WTC11 (cell line): Measurements from ENCODE around the gene SEMA4A. TPM values are rescaled to one million over a fixed set of nuclear protein-coding genes. Genes with fewer than 3 reads are reported as not detected.

Experiments used
- ATAC-seq: fragments of 200-7000 bp; cut with Tn5 transposase; 2 replicates; pipeline ENCODE4 v1.10.0; 2021; ENCODE audit warnings: mild to moderate bottlenecking, moderate library complexity
- CTCF ChIA-PET: fragments of 300-600 bp; sonication (Branson Sonifier 250); formaldehyde crosslinking; loops from one replicate; lab custom pipeline; 2021; ENCODE audit warnings: antibody characterized with exemption; lab: Charles Lee
- POLR2A ChIA-PET: fragments of 350-600 bp; sonication (Branson Sonifier 250); formaldehyde crosslinking; loops from one replicate; lab custom pipeline; 2021; ENCODE audit warnings: antibody characterized with exemption; lab: Charles Lee
- DNase-seq: peaks from one replicate; pipeline ENCODE4 v3.0.0; 2021; ENCODE audit warnings: low spot score
- H3K27ac Mint-ChIP-seq: 2 replicates; pipeline ENCODE4 v1.8.0; 2021; ENCODE audit warnings: mixed read lengths
- H3K27me3 Mint-ChIP-seq: 2 replicates; pipeline ENCODE4 v1.8.0; 2021; ENCODE audit warnings: low read depth, mild to moderate bottlenecking, moderate library complexity, mixed read lengths
- H3K36me3 Mint-ChIP-seq: 2 replicates; pipeline ENCODE4 v1.8.0; 2021; ENCODE audit warnings: mixed read lengths
- H3K4me1 Mint-ChIP-seq: 2 replicates; pipeline ENCODE4 v1.8.0; 2022; ENCODE audit warnings: mixed read lengths
- H3K4me3 Mint-ChIP-seq: 2 replicates; pipeline ENCODE4 v1.8.0; 2021; ENCODE audit warnings: mild to moderate bottlenecking, moderate library complexity, mixed read lengths
- H3K9me3 Mint-ChIP-seq: 2 replicates; pipeline ENCODE4 v1.8.0; 2021; ENCODE audit warnings: mixed read lengths
- E2F5 ChIP-seq: sonication (generic); formaldehyde crosslinking; IDR thresholded peaks from 2 replicates; pipeline ENCODE4 v1.8.1; 2022; ENCODE audit warnings: mild to moderate bottlenecking, moderate library complexity, missing genetic modification reagents
- ELF4 ChIP-seq: sonication (generic); formaldehyde crosslinking; IDR thresholded peaks from 2 replicates; pipeline ENCODE4 v1.8.1; 2022; ENCODE audit warnings: low read depth, mild to moderate bottlenecking, moderate library complexity, missing genetic modification reagents
- ESRRA ChIP-seq: sonication (generic); formaldehyde crosslinking; IDR thresholded peaks from 2 replicates; pipeline ENCODE4 v1.8.1; 2022; ENCODE audit warnings: mild to moderate bottlenecking, missing genetic modification reagents, borderline replicate concordance
- ETV6 ChIP-seq: sonication (generic); formaldehyde crosslinking; IDR thresholded peaks from 2 replicates; pipeline ENCODE4 v1.8.1; 2022; ENCODE audit warnings: mild to moderate bottlenecking, missing genetic modification reagents
- GABPB1 ChIP-seq: sonication (generic); formaldehyde crosslinking; IDR thresholded peaks from 2 replicates; pipeline ENCODE4 v1.8.1; 2023; ENCODE audit warnings: mild to moderate bottlenecking, missing genetic modification reagents
- GTF2I ChIP-seq: fragments of 250-450 bp; sonication (Bioruptor Pico); conservative IDR thresholded peaks from 2 replicates; pipeline ENCODE4 v1.4.0; 2021; ENCODE audit warnings: mild to moderate bottlenecking
- JUN ChIP-seq: sonication (generic); formaldehyde crosslinking; IDR thresholded peaks from 2 replicates; pipeline ENCODE4 v1.8.0; 2023; ENCODE audit warnings: mild to moderate bottlenecking, missing genetic modification reagents
- NFATC4 ChIP-seq: fragments of 250-450 bp; sonication (Bioruptor Pico); IDR thresholded peaks from 2 replicates; pipeline ENCODE4 v1.9.0; 2021; ENCODE audit warnings: mild to moderate bottlenecking
- NR2C2 ChIP-seq: sonication (generic); formaldehyde crosslinking; IDR thresholded peaks from 2 replicates; pipeline ENCODE4 v1.8.0; 2022; ENCODE audit warnings: mild to moderate bottlenecking, missing genetic modification reagents
- PRRX2 ChIP-seq: fragments of 250-450 bp; sonication (Bioruptor Pico); IDR thresholded peaks from 2 replicates; pipeline ENCODE4 v1.8.0; 2021; ENCODE audit warnings: mild to moderate bottlenecking
- SMAD3 ChIP-seq: sonication (generic); formaldehyde crosslinking; IDR thresholded peaks from 2 replicates; pipeline ENCODE4 v1.8.0; 2022; ENCODE audit warnings: missing genetic modification reagents, mild to moderate bottlenecking, borderline replicate concordance
- SP1 ChIP-seq: sonication (generic); formaldehyde crosslinking; conservative IDR thresholded peaks from 2 replicates; pipeline ENCODE4 v1.8.1; 2022; ENCODE audit warnings: missing genetic modification reagents
- STAT6 ChIP-seq: sonication (generic); formaldehyde crosslinking; conservative IDR thresholded peaks from 2 replicates; pipeline ENCODE4 v1.8.1; 2023; ENCODE audit warnings: mild to moderate bottlenecking, low read depth, missing genetic modification reagents, moderate library complexity
- ZBTB21 ChIP-seq: sonication (generic); formaldehyde crosslinking; IDR thresholded peaks from 2 replicates; pipeline ENCODE4 v1.8.1; 2023; ENCODE audit warnings: mild to moderate bottlenecking, missing genetic modification reagents, borderline replicate concordance
- ZNF396 ChIP-seq: fragments of 250-450 bp; sonication (Bioruptor Pico); IDR thresholded peaks from 2 replicates; pipeline ENCODE4 v1.8.0; 2021; ENCODE audit warnings: mild to moderate bottlenecking, moderate library complexity, borderline replicate concordance
- ZNF425 ChIP-seq: fragments of 250-450 bp; sonication (Bioruptor Pico); conservative IDR thresholded peaks from 2 replicates; pipeline ENCODE4 v1.9.0; 2021; ENCODE audit warnings: mild to moderate bottlenecking
- ZNF671 ChIP-seq: fragments of 250-450 bp; sonication (Bioruptor Pico); IDR thresholded peaks from 2 replicates; pipeline ENCODE4 v1.8.0; 2021; ENCODE audit warnings: mild to moderate bottlenecking
- total RNA-seq: library from RNA; stranded (reverse); gene quantifications from 3 replicates; pipeline ENCODE4 v1.2.3, GENCODE V29; 2021
- TF ChIP-seq, protein P1 (sequence below): sonication (generic); formaldehyde crosslinking; IDR thresholded peaks from 2 replicates; pipeline ENCODE4 v1.8.0; 2023; ENCODE audit warnings: mild to moderate bottlenecking, missing genetic modification reagents
- TF ChIP-seq, protein P2 (sequence below): sonication (generic); formaldehyde crosslinking; IDR thresholded peaks from 2 replicates; pipeline ENCODE4 v1.8.0; 2022; ENCODE audit warnings: mild to moderate bottlenecking, missing genetic modification reagents

SEMA4A gene
- total RNA-seq, 1 experiment from 2014 or later = 12.4 TPM

DNA sequence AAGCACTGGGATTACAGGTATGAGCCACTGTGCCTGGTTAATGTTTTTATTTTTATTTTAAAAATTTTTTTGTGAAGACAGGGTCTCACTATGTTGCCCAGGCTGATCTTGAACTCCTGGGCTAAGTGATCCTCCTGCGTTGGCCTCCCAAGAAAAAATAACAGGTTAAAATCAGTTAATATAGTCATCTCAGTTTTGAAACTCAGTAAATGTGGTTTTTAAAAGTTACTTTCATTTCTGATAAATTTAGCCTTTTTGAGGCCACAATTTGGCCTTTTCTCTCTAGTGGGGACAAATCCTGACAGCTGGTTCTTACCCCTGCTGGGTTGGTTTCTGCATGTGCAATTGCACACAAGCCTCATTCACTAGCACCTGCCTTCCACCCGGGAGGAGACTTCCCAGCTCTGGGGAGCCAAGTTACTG lies 72.7 kb downstream of the SEMA4A start:
- TF ChIP-seq PRRX2 = no peak
- TF ChIP-seq ETV6 (CRISPR knock-in tag) = no peak
- TF ChIP-seq ELF4 (CRISPR knock-in tag) = no peak
- TF ChIP-seq JUN (CRISPR knock-in tag) = no peak
- no peak for TF ChIP-seq ZNF671 (CRISPR knock-in tag)
- no peak for TF ChIP-seq ZBTB21 (CRISPR knock-in tag)
- TF ChIP-seq, protein P1, sequence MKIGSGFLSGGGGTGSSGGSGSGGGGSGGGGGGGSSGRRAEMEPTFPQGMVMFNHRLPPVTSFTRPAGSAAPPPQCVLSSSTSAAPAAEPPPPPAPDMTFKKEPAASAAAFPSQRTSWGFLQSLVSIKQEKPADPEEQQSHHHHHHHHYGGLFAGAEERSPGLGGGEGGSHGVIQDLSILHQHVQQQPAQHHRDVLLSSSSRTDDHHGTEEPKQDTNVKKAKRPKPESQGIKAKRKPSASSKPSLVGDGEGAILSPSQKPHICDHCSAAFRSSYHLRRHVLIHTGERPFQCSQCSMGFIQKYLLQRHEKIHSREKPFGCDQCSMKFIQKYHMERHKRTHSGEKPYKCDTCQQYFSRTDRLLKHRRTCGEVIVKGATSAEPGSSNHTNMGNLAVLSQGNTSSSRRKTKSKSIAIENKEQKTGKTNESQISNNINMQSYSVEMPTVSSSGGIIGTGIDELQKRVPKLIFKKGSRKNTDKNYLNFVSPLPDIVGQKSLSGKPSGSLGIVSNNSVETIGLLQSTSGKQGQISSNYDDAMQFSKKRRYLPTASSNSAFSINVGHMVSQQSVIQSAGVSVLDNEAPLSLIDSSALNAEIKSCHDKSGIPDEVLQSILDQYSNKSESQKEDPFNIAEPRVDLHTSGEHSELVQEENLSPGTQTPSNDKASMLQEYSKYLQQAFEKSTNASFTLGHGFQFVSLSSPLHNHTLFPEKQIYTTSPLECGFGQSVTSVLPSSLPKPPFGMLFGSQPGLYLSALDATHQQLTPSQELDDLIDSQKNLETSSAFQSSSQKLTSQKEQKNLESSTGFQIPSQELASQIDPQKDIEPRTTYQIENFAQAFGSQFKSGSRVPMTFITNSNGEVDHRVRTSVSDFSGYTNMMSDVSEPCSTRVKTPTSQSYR (CRISPR knock-in tag) = no peak
- no peak for TF ChIP-seq GABPB1
- TF ChIP-seq, protein P2, sequence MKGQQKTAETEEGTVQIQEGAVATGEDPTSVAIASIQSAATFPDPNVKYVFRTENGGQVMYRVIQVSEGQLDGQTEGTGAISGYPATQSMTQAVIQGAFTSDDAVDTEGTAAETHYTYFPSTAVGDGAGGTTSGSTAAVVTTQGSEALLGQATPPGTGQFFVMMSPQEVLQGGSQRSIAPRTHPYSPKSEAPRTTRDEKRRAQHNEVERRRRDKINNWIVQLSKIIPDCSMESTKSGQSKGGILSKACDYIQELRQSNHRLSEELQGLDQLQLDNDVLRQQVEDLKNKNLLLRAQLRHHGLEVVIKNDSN (CRISPR knock-in tag) = no peak
- TF ChIP-seq NR2C2 (CRISPR knock-in tag) = no peak
- TF ChIP-seq E2F5 = no peak
- TF ChIP-seq ZNF425 (CRISPR knock-in tag) = no peak
- TF ChIP-seq ZNF396 = no peak
- no peak for TF ChIP-seq NFATC4 (CRISPR knock-in tag)
- no peak for TF ChIP-seq SP1 (CRISPR knock-in tag)
- no peak for TF ChIP-seq SMAD3
- TF ChIP-seq STAT6 (CRISPR knock-in tag) = no peak
- TF ChIP-seq GTF2I = no peak
- H3K36me3 Mint-ChIP-seq = peaks cover 48% of the 10 kb centered on the region
- H3K27me3 Mint-ChIP-seq = no peaks in the 10 kb centered on the region
- ChIA-PET POLR2A (no interaction called here), CTCF (interaction anchor here (0.9 to 10.2 kb wide), 7 partner anchors 22 to 110 kb away, joined by 3 to 358 read pairs (median 11); partner anchors contain the start of genes PAQR6 and SLC25A44)
- H3K27ac Mint-ChIP-seq = no peak overlapping the region
- peaks cover 4% of the 10 kb centered on the region for H3K4me1 Mint-ChIP-seq
- no peak for ATAC-seq
- DNase-seq = no peak
- no peaks in the 10 kb centered on the region for H3K9me3 Mint-ChIP-seq
- H3K4me3 Mint-ChIP-seq = no peak overlapping the region

DNA sequence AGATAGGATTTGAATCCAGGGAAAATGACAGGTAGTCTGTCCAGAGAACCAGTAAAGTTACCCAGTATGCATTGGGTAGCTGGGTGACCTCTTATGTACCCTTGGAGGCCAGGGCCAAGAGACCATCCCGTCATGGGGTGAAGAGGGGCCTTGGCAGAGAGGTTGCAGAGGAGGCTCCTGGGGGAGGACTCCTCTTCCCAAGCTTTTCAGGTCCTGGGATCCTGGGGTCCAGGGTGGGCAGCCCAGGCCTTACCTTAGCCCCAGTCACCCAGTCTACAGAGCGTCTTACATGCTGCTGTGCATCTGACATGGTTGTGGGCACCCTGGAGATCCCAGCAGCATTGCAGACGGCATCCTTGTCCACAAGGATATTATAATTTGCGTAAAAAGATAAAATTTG lies 73.4 kb downstream of the SEMA4A start:
- DNase-seq = no peak
- Mint-ChIP-seq H3K36me3 (peaks cover 41% of the 10 kb centered on the region), H3K27me3 (no peaks in the 10 kb centered on the region), H3K27ac (no peak overlapping the region), H3K4me1 (peaks cover 4% of the 10 kb centered on the region), H3K9me3 (no peaks in the 10 kb centered on the region), H3K4me3 (no peak overlapping the region)
- CTCF ChIA-PET = interaction anchor here (0.9 to 10.2 kb wide), 3 partner anchors 21 to 86 kb away, joined by 3 to 358 read pairs (median 124); partner anchors contain the start of gene PAQR6
- no peak for TF ChIP-seq ESRRA (CRISPR knock-in tag)
- POLR2A ChIA-PET = no interaction called here
- no peak for ATAC-seq

Other genes starting within 250 kb of the SEMA4A start
- 25.1 to 29.3 TPM (median 27.2 TPM) in 3 replicates for gene RIT1, start 242.2 kb upstream of the SEMA4A start, total RNA-seq
- 46.0 to 64.4 TPM (median 59.8 TPM) in 3 replicates for gene KHDC4, start 219.2 kb upstream of the SEMA4A start, total RNA-seq
- not detected in 3 replicates for gene RXFP4, start 211.9 kb upstream of the SEMA4A start, total RNA-seq
- 60.0 to 69.5 TPM (median 66.2 TPM) in 3 replicates for gene ARHGEF2, start 175.0 kb upstream of the SEMA4A start, total RNA-seq
- gene SSR2, start 132.6 kb upstream of the SEMA4A start, total RNA-seq = 172 to 175 TPM (median 174 TPM) in 3 replicates
- gene UBQLN4, start 99.8 kb upstream of the SEMA4A start, total RNA-seq = 35.0 to 37.3 TPM (median 36.3 TPM) in 3 replicates
- gene LAMTOR2, start 98.8 kb upstream of the SEMA4A start, total RNA-seq = 62.4 to 75.7 TPM (median 73.8 TPM) in 3 replicates
- gene RAB25, start 92.4 kb upstream of the SEMA4A start, total RNA-seq = 61.9 to 82.8 TPM (median 82.5 TPM) in 3 replicates
- gene MEX3A, start 71.1 kb upstream of the SEMA4A start, total RNA-seq = 66.3 to 79.1 TPM (median 70.6 TPM) in 3 replicates
- gene LMNA, start 38.9 kb upstream of the SEMA4A start, total RNA-seq = 40.7 to 68.8 TPM (median 46.2 TPM) in 3 replicates
- gene SLC25A44, start 40.5 kb downstream of the SEMA4A start, total RNA-seq = 17.9 to 29.1 TPM (median 19.7 TPM) in 3 replicates
- gene PMF1, start 59.4 kb downstream of the SEMA4A start, total RNA-seq = 112 to 129 TPM (median 115 TPM) in 3 replicates
- 2.3 to 3.8 TPM (median 2.6 TPM) in 3 replicates for gene BGLAP, start 88.6 kb downstream of the SEMA4A start, total RNA-seq
- 5.9 to 7.9 TPM (median 6.5 TPM) in 3 replicates for gene PAQR6, start 94.5 kb downstream of the SEMA4A start, total RNA-seq
- gene SMG5, start 129.2 kb downstream of the SEMA4A start, total RNA-seq = 87.7 to 109 TPM (median 91.1 TPM) in 3 replicates
- gene TMEM79, start 130.7 kb downstream of the SEMA4A start, total RNA-seq = 2.2 to 2.7 TPM (median 2.4 TPM) in 3 replicates
- gene GLMP, start 142.1 kb downstream of the SEMA4A start, total RNA-seq = 53.7 to 60.3 TPM (median 58.7 TPM) in 3 replicates
- gene VHLL, start 145.7 kb downstream of the SEMA4A start, total RNA-seq = 0.39 TPM in 1 of 3 replicates, not detected in the others
- gene CCT3, start 184.7 kb downstream of the SEMA4A start, total RNA-seq = 411 to 479 TPM (median 429 TPM) in 3 replicates
- gene TSACC, start 184.9 kb downstream of the SEMA4A start, total RNA-seq = 1.8 to 2.7 TPM (median 2.2 TPM) in 3 replicates
- 1.7 to 2.3 TPM (median 1.9 TPM) in 3 replicates for gene RHBG, start 215.6 kb downstream of the SEMA4A start, total RNA-seq